Esophagus (tissue), 2 donors: ENCODE measurements around the gene RTCA. TPM values are rescaled to one million over a fixed set of nuclear protein-coding genes. Genes with fewer than 3 reads are reported as not detected.
"Not testable (repeated sequence)": the region's sequence is repeated elsewhere in the genome, so short reads cannot be mapped to it uniquely, and the experiment has no call there.

Source experiments
- H3K27ac ChIP-seq, 2 donors: one replicate each; pipeline ENCODE4 v1.5.1; 2013; ENCODE audit warnings: low read depth in 2 of 2, mild to moderate bottlenecking in 2 of 2, inconsistent platforms in 1 of 2, low read length in 1 of 2, moderate library complexity in 1 of 2
- H3K27me3 ChIP-seq, 2 donors: one replicate each; pipeline ENCODE4 v1.6.1; 2013; ENCODE audit warnings: low read length in 2 of 2, control low read depth in 1 of 2, mild to moderate bottlenecking in 1 of 2; ENCODE audit not compliant: insufficient read depth in 2 of 2, control insufficient read depth in 1 of 2
- H3K36me3 ChIP-seq, 2 donors: one replicate each; pipeline ENCODE4 v1.6.1; 2013; ENCODE audit warnings: low read length in 1 of 2; ENCODE audit not compliant: control insufficient read depth in 2 of 2, insufficient read depth in 2 of 2
- H3K4me1 ChIP-seq, 2 donors: one replicate each; pipeline ENCODE4 v1.6.1; 2013; ENCODE audit warnings: low read length in 1 of 2; ENCODE audit not compliant: control insufficient read depth in 2 of 2, insufficient read depth in 2 of 2
- H3K4me3 ChIP-seq, 2 donors: one replicate each; pipeline ENCODE4 v1.5.1; 2013; ENCODE audit warnings: low read length in 2 of 2, mild to moderate bottlenecking in 2 of 2, low read depth in 1 of 2, moderate library complexity in 1 of 2
- H3K9me3 ChIP-seq, 2 donors: one replicate each; pipeline ENCODE4 v1.6.1; 2013; ENCODE audit warnings: mild to moderate bottlenecking in 2 of 2, low read depth in 1 of 2, low read length in 1 of 2, moderate library complexity in 1 of 2; ENCODE audit not compliant: control insufficient read depth in 2 of 2, insufficient read depth in 1 of 2
- WGBS, 2 donors: extraction: QIAGEN DNeasy Blood & Tissue Kit; methylation state at CpG; one replicate each; pipeline ENCODE4 v1.1.7; 2013; 5-methylcytosine and 5-hydroxymethylcytosine counted together
- polyA plus RNA-seq, 2 donors: library from polyadenylated mRNA; stranded (reverse); fragments of 200-250 nt; gene quantifications; one replicate each; pipeline ENCODE4 v1.2.3, GENCODE V29; 2013
- donor health status: healthy with polysubstance abuse.
- donor health status: Bipolar disorder and iron deficiency.

Gene RTCA
- polyA plus RNA-seq, 2 donors, result 19.7 to 20.6 TPM

GRCh38 chr1:100316622-100317021 lies 50.6 kb downstream of the RTCA start:
- Histone ChIP-seq H3K4me3 (no peak overlapping the region), H3K36me3 (no peaks in the 10 kb centered on the region), H3K9me3 (peaks cover 0 to 12% of the 10 kb centered on the region in 2 donors), H3K27ac (no peak overlapping the region), H3K27me3 (no peaks in the 10 kb centered on the region), H3K4me1 (no peaks in the 10 kb centered on the region)

- Histone ChIP-seq H3K27me3 (no peaks in the 10 kb centered on the region), H3K4me3 (no peak overlapping the region), H3K9me3 (peaks cover 0 to 11% of the 10 kb centered on the region in 2 donors), H3K36me3 (no peaks in the 10 kb centered on the region), H3K4me1 (no peaks in the 10 kb centered on the region), H3K27ac (no peak overlapping the region)
- 82 to 95% methylated on average over 2 of the region's 2 CpGs for WGBS, 2 donors
Measured at GRCh38 chr1:100320311-100321099, 54.5 kb downstream of the RTCA start.

GRCh38 chr1:100321100-100321493 lies 55.1 kb downstream of the RTCA start:
- Histone ChIP-seq H3K27me3 (no peaks in the 10 kb centered on the region), H3K36me3 (no peaks in the 10 kb centered on the region), H3K4me1 (no peaks in the 10 kb centered on the region), H3K9me3 (peaks cover 0 to 5% of the 10 kb centered on the region in 2 donors), H3K4me3 (no peak overlapping the region), H3K27ac (no peak overlapping the region)
- 87 to 92% methylated on average over 7 of the region's 7 CpGs for WGBS, 2 donors

- Histone ChIP-seq H3K4me1 (no peaks in the 10 kb centered on the region), H3K27ac (no peak overlapping the region), H3K27me3 (no peaks in the 10 kb centered on the region), H3K36me3 (no peaks in the 10 kb centered on the region), H3K9me3 (peaks cover 0 to 3% of the 10 kb centered on the region in 2 donors), H3K4me3 (no peak overlapping the region)
- WGBS, 2 donors, result 83 to 88% methylated on average over 8 of the region's 8 CpGs
Measured at GRCh38 chr1:100321506-100321905, 55.5 kb downstream of the RTCA start.

- no peaks in the 10 kb centered on the region for H3K36me3 ChIP-seq
- WGBS, 2 donors, result 81 to 82% methylated on average over 1 of the region's 1 CpG
- H3K27ac ChIP-seq, result no peak overlapping the region
- H3K4me3 ChIP-seq, result no peak overlapping the region
- peaks cover 0 to 3% of the 10 kb centered on the region in 2 donors for H3K9me3 ChIP-seq
- no peaks in the 10 kb centered on the region for H3K27me3 ChIP-seq
- no peaks in the 10 kb centered on the region for H3K4me1 ChIP-seq
Measured at GRCh38 chr1:100322436-100323211, 56.6 kb downstream of the RTCA start.

GRCh38 chr1:100323419-100324106 lies 57.5 kb downstream of the RTCA start:
- H3K4me3 ChIP-seq, result no peak overlapping the region
- WGBS, 2 donors, result 80 to 85% methylated on average over 6 of the region's 6 CpGs
- no peaks in the 10 kb centered on the region for H3K36me3 ChIP-seq
- peaks cover 0 to 3% of the 10 kb centered on the region in 2 donors for H3K9me3 ChIP-seq
- no peaks in the 10 kb centered on the region for H3K27me3 ChIP-seq
- no peak overlapping the region for H3K27ac ChIP-seq
- no peaks in the 10 kb centered on the region for H3K4me1 ChIP-seq

GRCh38 chr1:100325415-100326324 lies 59.7 kb downstream of the RTCA start:
- H3K9me3 ChIP-seq, result no peaks in the 10 kb centered on the region
- WGBS, 2 donors, result 78 to 81% methylated on average over 7 of the region's 7 CpGs

GRCh38 chr1:100326325-100326670 lies 60.3 kb downstream of the RTCA start:
- H3K36me3 ChIP-seq, H3K4me1 ChIP-seq, H3K27ac ChIP-seq, H3K9me3 ChIP-seq, H3K27me3 ChIP-seq, H3K4me3 ChIP-seq: not testable (repeated sequence)
- 70 to 94% methylated on average over 1 of the region's 1 CpG for WGBS, 2 donors

More at GRCh38 chr1:100325415-100326324, 59.7 kb downstream of the RTCA start:
- Histone ChIP-seq H3K4me3 (no peak overlapping the region), H3K27me3 (no peaks in the 10 kb centered on the region), H3K36me3 (no peaks in the 10 kb centered on the region), H3K27ac (no peak overlapping the region), H3K4me1 (no peaks in the 10 kb centered on the region)

GRCh38 chr1:100328133-100328532 lies 62.1 kb downstream of the RTCA start:
- Histone ChIP-seq H3K27ac (no peak overlapping the region), H3K9me3 (no peaks in the 10 kb centered on the region), H3K4me1 (no peaks in the 10 kb centered on the region), H3K36me3 (no peaks in the 10 kb centered on the region), H3K4me3 (no peak overlapping the region), H3K27me3 (no peaks in the 10 kb centered on the region)
- 82 to 87% methylated on average over 1 of the region's 1 CpG for WGBS, 2 donors
